Measurements from ENCODE around the gene LRRN4. TPM values are rescaled to one million over a fixed set of nuclear protein-coding genes. Genes with fewer than 3 reads are reported as not detected.

LRRN4 gene
- total RNA-seq, 1 experiment from 2014 or later, result 0.72 TPM

DNA sequence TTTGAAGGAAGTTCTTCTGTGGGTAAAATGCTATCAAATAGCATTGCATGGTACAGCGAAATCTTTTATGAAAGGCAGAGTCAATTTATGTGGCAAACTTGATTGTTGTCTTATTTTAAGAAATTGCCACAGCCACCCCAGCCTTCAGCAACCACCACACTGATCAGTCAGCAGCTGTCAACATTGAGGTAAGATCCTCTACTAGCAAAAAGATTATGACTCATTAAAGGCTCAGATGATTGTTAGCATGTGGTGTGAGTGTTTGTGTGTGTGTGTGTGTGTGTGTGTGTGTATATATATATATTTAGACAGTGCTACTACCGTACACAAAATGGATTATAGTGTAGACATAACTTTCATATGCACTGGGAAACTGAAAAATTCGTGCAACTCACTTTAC is 27.8 kb downstream of the LRRN4 start:
- CTCF ChIA-PET, result no interaction called here
- Histone ChIP-seq H3K27ac (no peak overlapping the region), H3K4me2 (no peak overlapping the region), H3K9me3 (ENCODE audit: insufficient read depth, low read depth) (0 out of 2 replicates have a peak, but pooled peaks cover 4% of the 10 kb centered on the region), H2AFZ (no peak overlapping the region), H3K36me3 (ENCODE audit: low read depth) (peaks cover 25% of the 10 kb centered on the region), H3F3A (ENCODE audit: insufficient read depth, low read depth) (no peaks in the 10 kb centered on the region), H4K20me1 (ENCODE audit: insufficient read depth) (peaks cover 9% of the 10 kb centered on the region; the same call in 1 of the 2 replicates), H3K9me2 (ENCODE audit: insufficient read depth) (no peaks in the 10 kb centered on the region), H3K79me2 (ENCODE audit: low read depth) (peaks cover 12% of the 10 kb centered on the region; the same call in 1 of the 2 replicates), H3K4me3 (no peak overlapping the region), H3K4me1 (replicated peaks; ENCODE audit: insufficient read depth) (no peaks in the 10 kb centered on the region), H3K27me3 (ENCODE audit: insufficient read depth, low read depth) (no peaks in the 10 kb centered on the region)
- POLR2A ChIA-PET (ENCODE audit: unreplicated experiment), result no interaction called here
- no TSS peak for BruUV-seq (replicated peaks)
- intact Hi-C loops (cut with micrococcal nuclease; ENCODE audit: unreplicated experiment), result no loop called here
- TF ChIP-seq EZH2 (IDR thresholded peaks at IDR 0.05; ENCODE audit: low read depth), result no peak
- TF ChIP-seq, protein P1, sequence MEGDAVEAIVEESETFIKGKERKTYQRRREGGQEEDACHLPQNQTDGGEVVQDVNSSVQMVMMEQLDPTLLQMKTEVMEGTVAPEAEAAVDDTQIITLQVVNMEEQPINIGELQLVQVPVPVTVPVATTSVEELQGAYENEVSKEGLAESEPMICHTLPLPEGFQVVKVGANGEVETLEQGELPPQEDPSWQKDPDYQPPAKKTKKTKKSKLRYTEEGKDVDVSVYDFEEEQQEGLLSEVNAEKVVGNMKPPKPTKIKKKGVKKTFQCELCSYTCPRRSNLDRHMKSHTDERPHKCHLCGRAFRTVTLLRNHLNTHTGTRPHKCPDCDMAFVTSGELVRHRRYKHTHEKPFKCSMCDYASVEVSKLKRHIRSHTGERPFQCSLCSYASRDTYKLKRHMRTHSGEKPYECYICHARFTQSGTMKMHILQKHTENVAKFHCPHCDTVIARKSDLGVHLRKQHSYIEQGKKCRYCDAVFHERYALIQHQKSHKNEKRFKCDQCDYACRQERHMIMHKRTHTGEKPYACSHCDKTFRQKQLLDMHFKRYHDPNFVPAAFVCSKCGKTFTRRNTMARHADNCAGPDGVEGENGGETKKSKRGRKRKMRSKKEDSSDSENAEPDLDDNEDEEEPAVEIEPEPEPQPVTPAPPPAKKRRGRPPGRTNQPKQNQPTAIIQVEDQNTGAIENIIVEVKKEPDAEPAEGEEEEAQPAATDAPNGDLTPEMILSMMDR (conservative IDR thresholded peaks at IDR 0.05), result no peak
- DNase-seq, result no peak

DNA sequence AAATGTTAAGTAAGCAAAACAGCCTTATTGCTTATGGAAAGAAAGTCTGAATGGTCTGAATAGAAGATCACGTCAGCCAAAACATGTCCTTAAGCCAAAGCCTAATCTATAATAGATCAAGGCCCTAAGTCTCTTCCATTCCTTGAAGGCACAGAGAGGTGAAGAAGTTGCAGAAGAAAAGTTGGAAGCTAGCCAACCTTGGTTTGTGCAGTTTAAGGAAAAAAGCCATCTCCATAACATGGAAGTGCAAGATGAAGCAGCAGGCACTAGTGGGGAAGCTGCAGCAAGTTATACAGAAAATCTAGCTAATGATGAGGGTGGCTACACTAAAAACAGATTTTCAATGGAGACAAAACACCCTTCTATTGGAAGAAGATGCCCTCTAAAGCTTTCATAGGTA is 29.1 kb downstream of the LRRN4 start:
- Histone ChIP-seq H3K4me3 (no peak overlapping the region), H3K4me1 (replicated peaks; ENCODE audit: insufficient read depth) (no peaks in the 10 kb centered on the region), H3K27ac (no peak overlapping the region), H2AFZ (no peak overlapping the region), H3F3A (ENCODE audit: insufficient read depth, low read depth) (no peaks in the 10 kb centered on the region), H3K79me2 (ENCODE audit: low read depth) (peaks cover 12% of the 10 kb centered on the region; the same call in 1 of the 2 replicates), H3K27me3 (ENCODE audit: insufficient read depth, low read depth) (no peaks in the 10 kb centered on the region), H3K36me3 (ENCODE audit: low read depth) (peaks cover 25% of the 10 kb centered on the region), H4K20me1 (ENCODE audit: insufficient read depth) (peaks cover 4% of the 10 kb centered on the region; the same call in 1 of the 2 replicates), H3K9me3 (ENCODE audit: insufficient read depth, low read depth) (0 out of 2 replicates have a peak, but pooled peaks cover 4% of the 10 kb centered on the region), H3K4me2 (no peak overlapping the region), H3K9me2 (ENCODE audit: insufficient read depth) (no peaks in the 10 kb centered on the region)
- ChIA-PET POLR2A (ENCODE audit: unreplicated experiment) (no interaction called here), CTCF (no interaction called here)
- no peak for TF ChIP-seq EZH2 (IDR thresholded peaks at IDR 0.05; ENCODE audit: low read depth)
- TF ChIP-seq, protein P1 (conservative IDR thresholded peaks at IDR 0.05), result no peak
- intact Hi-C loops (cut with micrococcal nuclease; ENCODE audit: unreplicated experiment), result no loop called here
- no peak for DNase-seq
- no TSS peak for BruUV-seq (replicated peaks)

DNA sequence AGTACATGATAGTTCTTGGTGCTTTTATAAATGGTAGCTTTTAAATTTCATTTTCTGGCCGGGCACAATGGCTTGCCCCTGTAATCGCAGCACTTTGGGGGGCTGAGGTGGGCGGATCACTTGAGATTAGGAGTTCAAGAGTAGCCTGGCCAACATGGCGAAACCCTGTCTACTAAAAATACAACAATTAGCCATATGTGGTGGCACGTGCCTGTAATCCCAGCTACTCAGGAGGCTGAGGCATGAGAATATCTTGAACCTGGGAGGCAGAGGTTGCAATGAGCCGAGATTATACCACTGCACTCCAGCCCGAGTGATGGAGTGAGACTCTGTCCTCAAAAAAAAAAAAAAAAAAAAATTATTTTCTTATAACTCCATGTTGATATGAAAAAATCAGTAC is 36.0 kb downstream of the LRRN4 start:
- no peaks in the 10 kb centered on the region for H3F3A ChIP-seq (ENCODE audit: insufficient read depth, low read depth)
- intact Hi-C loops (cut with micrococcal nuclease; ENCODE audit: unreplicated experiment), result no loop called here
- POLR2A ChIA-PET (ENCODE audit: unreplicated experiment), result no interaction called here
- peaks cover 22% of the 10 kb centered on the region for H3K36me3 ChIP-seq (ENCODE audit: low read depth)
- CTCF ChIA-PET, result no interaction called here
- H3K27me3 ChIP-seq (ENCODE audit: insufficient read depth, low read depth), result no peaks in the 10 kb centered on the region
- H3K9me2 ChIP-seq (ENCODE audit: insufficient read depth), result no peaks in the 10 kb centered on the region
- H3K79me2 ChIP-seq (ENCODE audit: low read depth), result peaks cover 16% of the 10 kb centered on the region
- no peaks in the 10 kb centered on the region for H3K9me3 ChIP-seq (ENCODE audit: insufficient read depth, low read depth)
- no peak for DNase-seq
- no peak overlapping the region for H3K4me2 ChIP-seq
- H3K4me1 ChIP-seq (replicated peaks; ENCODE audit: insufficient read depth), result no peaks in the 10 kb centered on the region
- no peak overlapping the region for H3K4me3 ChIP-seq
- H4K20me1 ChIP-seq (ENCODE audit: insufficient read depth), result no peaks in the 10 kb centered on the region; the same call in none of the 2 replicates
- TF ChIP-seq, protein P1 (conservative IDR thresholded peaks at IDR 0.05), result no peak
- TF ChIP-seq EZH2 (IDR thresholded peaks at IDR 0.05; ENCODE audit: low read depth), result no peak
- BruUV-seq (replicated peaks), result no TSS peak
- H3K27ac ChIP-seq, result no peak overlapping the region
- H2AFZ ChIP-seq, result no peak overlapping the region

Data from PC-9 (cell line).